Lower leg skin (tissue), 3 donors: ENCODE measurements around the gene TXNDC8.

Experiments used
- CTCF ChIP-seq, 3 donors: fragments of 450-650 bp; IDR thresholded peaks; one replicate each; pipeline ENCODE4 v1.5.1; 2016; ENCODE audit warnings: antibody characterized with exemption in 3 of 3, mild to moderate bottlenecking in 3 of 3, moderate library complexity in 2 of 3
- POLR2A ChIP-seq, 2 donors: fragments of 450-650 bp; IDR thresholded peaks; one replicate each; pipeline ENCODE4 v1.6.1; 2016 to 2017; ENCODE audit warnings: antibody characterized with exemption in 2 of 2, mild to moderate bottlenecking in 1 of 2, moderate library complexity in 1 of 2

DNA sequence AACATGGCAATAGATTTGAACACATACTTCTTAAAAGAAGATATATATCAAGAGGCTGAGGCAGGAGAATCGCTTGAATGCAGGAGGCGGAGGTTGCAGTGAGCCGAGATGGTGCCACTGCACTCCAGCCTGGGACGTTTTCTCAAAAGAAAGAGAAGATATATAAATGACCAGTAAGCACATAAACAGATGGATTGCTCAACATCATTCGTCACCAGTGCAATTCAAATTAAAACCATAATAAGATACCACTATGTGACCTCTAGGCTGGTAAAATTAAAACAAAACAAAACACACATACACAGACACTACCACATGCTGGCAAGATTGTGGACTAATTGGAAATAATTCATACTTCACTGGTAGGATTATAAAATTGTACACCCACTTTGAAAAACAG, 76.0 kb downstream of the TXNDC8 start:
- TF ChIP-seq CTCF (IDR thresholded peaks at IDR 0.05) (no peak), POLR2A (IDR thresholded peaks at IDR 0.05) (no peak)
